ENCODE data around the gene CLMP.

DNA sequence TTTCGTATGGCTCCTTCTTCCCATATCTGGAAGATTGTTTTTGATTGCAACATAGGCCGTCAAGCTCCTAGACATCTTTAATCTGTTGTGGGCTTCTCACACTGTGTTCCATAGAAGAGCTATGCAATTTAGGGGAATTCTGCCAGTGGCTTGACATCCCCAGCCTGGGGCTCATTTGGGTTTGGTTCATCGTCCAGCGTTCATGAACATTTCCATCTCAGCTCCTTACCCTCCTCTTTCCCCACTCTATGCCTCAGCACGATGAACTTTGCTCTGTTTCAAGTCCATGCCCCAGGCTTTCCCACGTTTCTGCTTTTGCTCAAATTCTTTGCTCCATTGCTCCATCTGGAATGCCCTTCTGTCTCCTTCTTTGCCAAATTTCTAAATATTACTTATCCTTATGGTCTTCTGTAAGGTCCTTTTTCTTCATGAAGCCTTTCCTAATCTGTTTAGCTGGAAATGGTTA, 26.1 kb upstream of the CLMP start:
- TF ChIP-seq CEBPB (IDR thresholded peaks at IDR 0.05) = no peak
- no peak for TF ChIP-seq CREB1 (IDR thresholded peaks at IDR 0.05; ENCODE audit: low read depth)
- no peak for TF ChIP-seq TAF1 (IDR thresholded peaks at IDR 0.05; ENCODE audit: low read depth)
- no peak for TF ChIP-seq EGR1 (IDR thresholded peaks at IDR 0.05)
- no peak for TF ChIP-seq TCF12 (IDR thresholded peaks at IDR 0.05; ENCODE audit: low read depth)
- no peak for TF ChIP-seq RAD21 (IDR thresholded peaks at IDR 0.05; ENCODE audit: low read depth)
- TF ChIP-seq NFIC (IDR thresholded peaks at IDR 0.05) = no peak
